IMR-90 (cell line): Measurements from ENCODE around the gene HTT. TPM values are rescaled to one million over a fixed set of nuclear protein-coding genes. Genes with fewer than 3 reads are reported as not detected.

Experiments
- ATAC-seq: fragments of 200-7000 bp; cut with Tn5 transposase; 2 replicates; pipeline ENCODE4 v1.9.1; 2020; ENCODE audit warnings: low read depth, mild to moderate bottlenecking, moderate library complexity
- BruUV-seq: library from RNA; stranded (reverse); fragments of 400-500 nt; replicated peaks from 2 replicates; lab custom pipeline; 2021; lab: Mats Ljungman, UMichigan
- CTCF ChIA-PET: fragments of 300-600 bp; formaldehyde crosslinking; extraction: SDS; loops from one replicate; lab custom pipeline; 2021; ENCODE audit warnings: antibody characterized with exemption; lab: Yijun Ruan, JAX
- POLR2A ChIA-PET: fragments of 300-600 bp; sonication (Branson Sonifier 250); formaldehyde crosslinking; loops from one replicate; lab custom pipeline; 2022; ENCODE audit warnings: antibody characterized with exemption; ENCODE audit not compliant: unreplicated experiment; lab: Charles Lee
- DNase-seq: peaks from one replicate; pipeline ENCODE4 v3.0.0; 2013
- H2AFZ ChIP-seq: replicated peaks from 2 replicates; pipeline ENCODE3; 2013; ENCODE audit warnings: low read length, mild to moderate bottlenecking; ENCODE audit not compliant: poor library complexity
- H2AK5ac ChIP-seq: 2 replicates; pipeline ENCODE4 v1.6.1; 2013; ENCODE audit warnings: low read depth, low read length, inconsistent platforms
- H2AK9ac ChIP-seq: replicated peaks from 2 replicates; pipeline ENCODE3; 2013; ENCODE audit warnings: mild to moderate bottlenecking, low read depth, low read length, moderate library complexity; ENCODE audit not compliant: poor library complexity
- H2BK120ac ChIP-seq: 2 replicates; pipeline ENCODE4 v1.6.1; 2013; ENCODE audit warnings: low read depth, low read length, inconsistent platforms
- H2BK15ac ChIP-seq: 3 replicates; pipeline ENCODE4 v1.6.1; 2013; ENCODE audit warnings: low read depth, low read length, inconsistent platforms
- H2BK20ac ChIP-seq: 2 replicates; pipeline ENCODE4 v1.6.1; 2013; ENCODE audit warnings: low read depth, mild to moderate bottlenecking, inconsistent platforms, low read length, moderate library complexity
- H2BK5ac ChIP-seq: 2 replicates; pipeline ENCODE4 v1.6.1; 2013; ENCODE audit warnings: mild to moderate bottlenecking, low read depth, low read length, inconsistent platforms; ENCODE audit not compliant: poor library complexity, severe bottlenecking
- H3K14ac ChIP-seq: replicated peaks from 2 replicates; pipeline ENCODE4 v1.6.1; 2013; ENCODE audit warnings: low read depth, low read length, inconsistent platforms
- H3K18ac ChIP-seq: 2 replicates; pipeline ENCODE4 v1.6.1; 2013; ENCODE audit warnings: low read depth, low read length, control low read depth
- H3K23ac ChIP-seq: 2 replicates; pipeline ENCODE4 v1.6.1; 2013; ENCODE audit warnings: low read depth, low read length, inconsistent platforms
- H3K27ac ChIP-seq: 2 replicates; pipeline ENCODE4 v1.5.1; 2013; ENCODE audit warnings: mild to moderate bottlenecking, control low read depth, low read length; ENCODE audit not compliant: insufficient read depth
- H3K27me3 ChIP-seq: 2 replicates; pipeline ENCODE4 v1.6.1; 2013; ENCODE audit warnings: low read length; ENCODE audit not compliant: control insufficient read depth, insufficient read depth
- H3K36me3 ChIP-seq: 2 replicates; pipeline ENCODE4 v1.6.1; 2013; ENCODE audit warnings: low read length, mixed read lengths; ENCODE audit not compliant: control insufficient read depth, insufficient read depth
- H3K4ac ChIP-seq: 2 replicates; pipeline ENCODE4 v1.6.1; 2013; ENCODE audit warnings: low read depth, low read length, inconsistent platforms
- H3K4me1 ChIP-seq: 2 replicates; pipeline ENCODE4 v1.6.1; 2013; ENCODE audit warnings: low read length, mixed read lengths; ENCODE audit not compliant: control insufficient read depth, insufficient read depth
- H3K4me2 ChIP-seq: 2 replicates; pipeline ENCODE4 v1.6.1; 2013; ENCODE audit warnings: low read depth, mild to moderate bottlenecking, control low read depth, low read length, moderate library complexity
- H3K4me3 ChIP-seq: 2 replicates; pipeline ENCODE4 v1.5.1; 2013; ENCODE audit warnings: low read depth, mild to moderate bottlenecking, control low read depth, low read length, moderate library complexity; ENCODE audit not compliant: insufficient read depth
- H3K56ac ChIP-seq: 2 replicates; pipeline ENCODE4 v1.6.1; 2013; ENCODE audit warnings: low read length, inconsistent platforms; ENCODE audit not compliant: insufficient read depth; ENCODE audit errors: extremely low read depth
- H3K79me1 ChIP-seq, 2 experiments: 2 replicates each; pipeline ENCODE4 v1.6.1; 2013; ENCODE audit warnings: low read length in 2 of 2, inconsistent platforms in 1 of 2, low read depth in 1 of 2
- H3K9ac ChIP-seq: 2 replicates; pipeline ENCODE4 v1.6.1; 2013; ENCODE audit warnings: low read depth, low read length, control low read depth
- H3K9me1 ChIP-seq: 2 replicates; pipeline ENCODE4 v1.6.1; 2013; ENCODE audit warnings: low read length, inconsistent platforms; ENCODE audit not compliant: insufficient read depth
- H3K9me3 ChIP-seq: 2 replicates; pipeline ENCODE4 v1.6.1; 2013; ENCODE audit warnings: low read length; ENCODE audit not compliant: control insufficient read depth, insufficient read depth
- H4K20me1 ChIP-seq: 2 replicates; pipeline ENCODE4 v1.6.1; 2013; ENCODE audit warnings: low read length, inconsistent platforms; ENCODE audit not compliant: insufficient read depth
- H4K5ac ChIP-seq: 2 replicates; pipeline ENCODE4 v1.6.1; 2013; ENCODE audit warnings: mild to moderate bottlenecking, low read depth, low read length, control low read depth
- H4K8ac ChIP-seq, 2 experiments: 2 replicates each; pipeline ENCODE4 v1.6.1; 2013; ENCODE audit warnings: low read depth in 2 of 2, low read length in 2 of 2, control low read depth in 1 of 2, inconsistent platforms in 1 of 2
- H4K91ac ChIP-seq: 2 replicates; pipeline ENCODE4 v1.6.1; 2013; ENCODE audit warnings: low read depth, low read length, inconsistent platforms; ENCODE audit not compliant: insufficient read depth
- BHLHE40 ChIP-seq: fragments of 150-350 bp; IDR thresholded peaks from 2 replicates; pipeline ENCODE4 v1.6.1; 2016; ENCODE audit warnings: mild to moderate bottlenecking, low read depth, low read length
- CEBPB ChIP-seq: IDR thresholded peaks from 2 replicates; pipeline ENCODE4 v1.6.1; 2012; ENCODE audit warnings: low read depth, low read length, improper control_type of control experiment
- CHD1 ChIP-seq: IDR thresholded peaks from 2 replicates; pipeline ENCODE4 v1.6.1; 2012; ENCODE audit warnings: low read depth, low read length, improper control_type of control experiment
- CTCF ChIP-seq: conservative IDR thresholded peaks from 2 replicates; pipeline ENCODE4 v1.5.1; 2012; ENCODE audit warnings: mild to moderate bottlenecking, low read depth, low read length, improper control_type of control experiment
- ELK1 ChIP-seq: fragments of 150-350 bp; IDR thresholded peaks from 2 replicates; pipeline ENCODE4 v1.6.1; 2016; ENCODE audit warnings: low read depth, mild to moderate bottlenecking, low read length, moderate library complexity, borderline replicate concordance
- FOS ChIP-seq: fragments of 150-350 bp; IDR thresholded peaks from 2 replicates; pipeline ENCODE4 v1.6.1; 2016; ENCODE audit warnings: low read depth, low read length
- MAFK ChIP-seq: IDR thresholded peaks from 2 replicates; pipeline ENCODE4 v1.6.1; 2012; ENCODE audit warnings: low read depth, low read length, improper control_type of control experiment
- MXI1 ChIP-seq: IDR thresholded peaks from 2 replicates; pipeline ENCODE4 v1.6.1; 2012; ENCODE audit warnings: low read depth, mild to moderate bottlenecking, low read length, moderate library complexity, borderline replicate concordance
- NFE2L2 ChIP-seq: fragments of 150-350 bp; IDR thresholded peaks from 2 replicates; pipeline ENCODE4 v1.6.1; 2016; ENCODE audit warnings: low read depth, mild to moderate bottlenecking, low read length
- POLR2A ChIP-seq: IDR thresholded peaks from 2 replicates; pipeline ENCODE4 v1.6.1; 2012; ENCODE audit warnings: mild to moderate bottlenecking, low read depth, low read length
- RAD21 ChIP-seq: IDR thresholded peaks from 2 replicates; pipeline ENCODE4 v1.6.1; 2012; ENCODE audit warnings: low read length, improper control_type of control experiment
- RCOR1 ChIP-seq: IDR thresholded peaks from 2 replicates; pipeline ENCODE4 v1.6.1; 2012; ENCODE audit warnings: mild to moderate bottlenecking, low read length, improper control_type of control experiment; ENCODE audit not compliant: insufficient replicate concordance
- RFX5 ChIP-seq: IDR thresholded peaks from 2 replicates; pipeline ENCODE4 v1.8.0; 2012; ENCODE audit warnings: low read depth, mild to moderate bottlenecking, low read length, moderate library complexity
- SMC3 ChIP-seq: fragments of 150-350 bp; IDR thresholded peaks from 2 replicates; pipeline ENCODE4 v1.6.1; 2016; ENCODE audit warnings: low read depth, mild to moderate bottlenecking, antibody characterized with exemption, low read length, moderate library complexity
- USF2 ChIP-seq: fragments of 150-350 bp; IDR thresholded peaks from 2 replicates; pipeline ENCODE4 v1.6.1; 2017; ENCODE audit warnings: mild to moderate bottlenecking, antibody characterized with exemption, low read length, low read depth
- WGBS, 2 experiments: methylation state at CpG; one replicate each; pipeline versions ENCODE4 v1.1.5 to v1.1.7; 2013; ENCODE audit warnings: missing lambda C conversion rate in 2 of 2; ENCODE audit not compliant: insufficient read length in 1 of 2; ENCODE audit errors: extremely low coverage in 2 of 2; 5-methylcytosine and 5-hydroxymethylcytosine counted together
- dilution Hi-C: fragments of 300-500 bp; cut with HindIII; formaldehyde crosslinking; loops from one replicate; pipeline ENCODE4 v1.14.3; 2018; ENCODE audit warnings: low sequenced_read_pairs; ENCODE audit not compliant: unreplicated experiment
- in situ Hi-C: fragments of 300-500 bp; cut with MboI; formaldehyde crosslinking; loops from 3 replicates; pipeline ENCODE4 v1.14.3; 2019; ENCODE audit warnings: low sequenced_read_pairs, inconsistent platforms, mixed read lengths
- intact Hi-C: fragments of 100-400 bp; cut with micrococcal nuclease; formaldehyde crosslinking; loops from 2 replicates; pipeline ENCODE4 v1.10.0; 2022
- polyA plus RNA-seq, 3 experiments: library from polyadenylated mRNA; depleted of rRNA; stranded (reverse); fragments of >200 nt; gene quantifications; 2 replicates each; pipeline ENCODE4 v1.2.3, GENCODE V29; 2012; ENCODE audit warnings: low replicate concordance in 1 of 3
- total RNA-seq: library from RNA; depleted of rRNA; stranded (reverse); fragments of >200 nt; gene quantifications from 2 replicates; pipeline ENCODE4 v1.2.3, GENCODE V29; 2012

Gene HTT
- total and polyA plus RNA-seq, 2 of the 4 experiments (the other 2 are of a cell fraction), result 11.6 to 14.3 TPM

GRCh38 chr4:3291411-3291968 lies 217.0 kb downstream of the HTT start:
- Histone ChIP-seq H4K91ac (no peak overlapping the region; the same call in 1 of the 2 replicates), H3K14ac (0 out of 2 replicates have a peak overlapping the region, but pooled peaks have one; percentile 65), H3K56ac (peak overlapping the region; percentile 50), H2BK120ac (no peak overlapping the region), H3K23ac (peak overlapping the region; percentile 84), H2AK5ac (peak overlapping the region; percentile 75; the same call in 1 of the 2 replicates), H4K5ac (no peak overlapping the region), H4K8ac (peak overlapping the region; percentile 72 to 73; a peak in 3 of 4 replicates), H3K4ac (peak overlapping the region; percentile 69), H2BK20ac (no peak overlapping the region), H3K36me3 (no peaks in the 10 kb centered on the region), H4K20me1 (0 out of 2 replicates have a peak, but pooled peaks cover 11% of the 10 kb centered on the region), H2AFZ (peak overlapping the region; percentile 99), H3K9ac (peak overlapping the region; percentile 5), H3K79me1 (peaks cover 19 to 35% of the 10 kb centered on the region in 2 experiments), H3K4me3 (peak overlapping the region; percentile 95), H2AK9ac (peak overlapping the region; percentile 87), H3K27ac (peak overlapping the region; percentile 84), H3K18ac (no peak overlapping the region), H3K27me3 (peaks cover 5% of the 10 kb centered on the region; the same call in 1 of the 2 replicates), H3K4me1 (peaks cover 19% of the 10 kb centered on the region), H3K9me3 (no peaks in the 10 kb centered on the region), H3K9me1 (peaks cover 7% of the 10 kb centered on the region; the same call in 1 of the 2 replicates), H2BK15ac (no peak overlapping the region; the same call in 2 of the 3 replicates), H2BK5ac (peak overlapping the region; percentile 74), H3K4me2 (peak overlapping the region; percentile 71)
- BruUV-seq, result no TSS peak
- POLR2A ChIA-PET, result no interaction called here
- no peak for ATAC-seq
- intact Hi-C loops (loop anchor here (5.0 kb wide), 1 partner anchor 146 kb away; no protein-coding TSS in a partner anchor), in situ Hi-C loops (no loop called here), dilution Hi-C loops (no loop called here)
- CTCF ChIA-PET, result no interaction called here
- 58% methylated on average over 11 of the region's 24 CpGs; no CpG with 5 or more reads in 1 of the 2 experiments for WGBS, 2 experiments
- DNase-seq, result no peak
- no peak for TF ChIP-seq ELK1
- no peak for TF ChIP-seq MAFK
- TF ChIP-seq RCOR1, result no peak
- no peak for TF ChIP-seq CTCF
- TF ChIP-seq SMC3, result no peak
- no peak for TF ChIP-seq RFX5
- no peak for TF ChIP-seq RAD21
- TF ChIP-seq FOS, result no peak
- no peak for TF ChIP-seq MXI1
- no peak for TF ChIP-seq POLR2A
- TF ChIP-seq CHD1, result no peak
- no peak for TF ChIP-seq BHLHE40
- no peak for TF ChIP-seq USF2
- TF ChIP-seq NFE2L2, result no peak
- TF ChIP-seq CEBPB, result no peak
